Trophoblast cell (in vitro differentiated cells and primary cell): Measurements from ENCODE around the gene KIAA0513.

ENCODE experiments used
- DNase-seq, 2 donors: peaks; one replicate each; pipeline ENCODE4 v3.0.0-alpha.2; 2016
- H2AFZ ChIP-seq: 2 replicates; pipeline ENCODE4 v1.6.1; 2013; ENCODE audit warnings: low read length, moderate library complexity, mild to moderate bottlenecking; ENCODE audit not compliant: insufficient read depth, poor library complexity
- H2AK5ac ChIP-seq: 2 replicates; pipeline ENCODE4 v1.6.1; 2013; ENCODE audit warnings: mild to moderate bottlenecking, low read length
- H2BK120ac ChIP-seq: 2 replicates; pipeline ENCODE4 v1.6.1; 2013; ENCODE audit warnings: low read length, mild to moderate bottlenecking, moderate library complexity; ENCODE audit not compliant: insufficient read depth, poor library complexity
- H2BK12ac ChIP-seq: 2 replicates; pipeline ENCODE4 v1.6.1; 2013; ENCODE audit warnings: mild to moderate bottlenecking, low read length, moderate library complexity
- H2BK5ac ChIP-seq: 2 replicates; pipeline ENCODE4 v1.6.1; 2013; ENCODE audit warnings: low read length, low read depth, moderate library complexity, mild to moderate bottlenecking; ENCODE audit not compliant: poor library complexity
- H3K14ac ChIP-seq: 2 replicates; pipeline ENCODE4 v1.6.1; 2013; ENCODE audit warnings: mild to moderate bottlenecking, low read length
- H3K18ac ChIP-seq: 2 replicates; pipeline ENCODE4 v1.6.1; 2013; ENCODE audit warnings: mild to moderate bottlenecking, low read length
- H3K23ac ChIP-seq: 2 replicates; pipeline ENCODE4 v1.6.1; 2013; ENCODE audit warnings: low read length
- H3K27ac ChIP-seq: 2 replicates; pipeline ENCODE4 v1.5.1; 2013; ENCODE audit warnings: low read depth, mild to moderate bottlenecking, inconsistent platforms, low read length, moderate library complexity
- H3K27me3 ChIP-seq: 2 replicates; pipeline ENCODE4 v1.6.1; 2013; ENCODE audit warnings: inconsistent platforms, mild to moderate bottlenecking, low read length, moderate library complexity; ENCODE audit not compliant: insufficient read depth
- H3K36me3 ChIP-seq, 2 experiments: 1 replicate in 1 of 2; 2 replicates in 1 of 2; pipeline ENCODE4 v1.6.1; 2013; ENCODE audit warnings: low read length in 2 of 2, mild to moderate bottlenecking in 2 of 2, moderate library complexity in 1 of 2; ENCODE audit not compliant: insufficient read depth in 2 of 2, control insufficient read depth in 1 of 2
- H3K4ac ChIP-seq: 2 replicates; pipeline ENCODE4 v1.6.1; 2013; ENCODE audit warnings: low read depth, mild to moderate bottlenecking, low read length, moderate library complexity
- H3K4me1 ChIP-seq, 2 experiments: 1 replicate in 1 of 2; 2 replicates in 1 of 2; pipeline ENCODE4 v1.6.1; 2013; ENCODE audit warnings: low read length in 2 of 2, mild to moderate bottlenecking in 2 of 2, moderate library complexity in 1 of 2; ENCODE audit not compliant: insufficient read depth in 2 of 2, control insufficient read depth in 1 of 2
- H3K4me2 ChIP-seq: 2 replicates; pipeline ENCODE4 v1.6.1; 2013; ENCODE audit warnings: inconsistent platforms, mild to moderate bottlenecking, low read length, moderate library complexity
- H3K4me3 ChIP-seq: 2 replicates; pipeline ENCODE4 v1.5.1; 2013; ENCODE audit warnings: mild to moderate bottlenecking, low read depth, low read length, inconsistent platforms
- H3K79me1 ChIP-seq: one replicate; pipeline ENCODE4 v1.6.1; 2013; ENCODE audit warnings: low read length
- H3K79me2 ChIP-seq: 2 replicates; pipeline ENCODE4 v1.6.1; 2013; ENCODE audit warnings: low read length, mild to moderate bottlenecking; ENCODE audit not compliant: control insufficient read depth, insufficient read depth, poor library complexity
- H3K9ac ChIP-seq: 2 replicates; pipeline ENCODE4 v1.6.1; 2013; ENCODE audit warnings: mild to moderate bottlenecking, low read length
- H3K9me3 ChIP-seq: 2 replicates; pipeline ENCODE4 v1.6.1; 2013; ENCODE audit warnings: low read depth, mild to moderate bottlenecking, control low read depth, inconsistent platforms, low read length; ENCODE audit not compliant: insufficient read depth
- H4K12ac ChIP-seq: 2 replicates; pipeline ENCODE4 v1.6.1; 2013; ENCODE audit warnings: low read depth, mild to moderate bottlenecking, low read length, moderate library complexity
- H4K8ac ChIP-seq: 2 replicates; pipeline ENCODE4 v1.6.1; 2013; ENCODE audit warnings: low read depth, mild to moderate bottlenecking, low read length, moderate library complexity
- H4K91ac ChIP-seq: one replicate; pipeline ENCODE4 v1.6.1; 2013; ENCODE audit warnings: low read depth, mild to moderate bottlenecking, low read length, moderate library complexity
- WGBS: extraction: QIAGEN DNeasy Blood & Tissue Kit; methylation state at CpG from one replicate; pipeline ENCODE4 v1.1.7; 2013; ENCODE audit warnings: missing lambda C conversion rate; ENCODE audit not compliant: insufficient read length, insufficient coverage; ENCODE audit errors: extremely low coverage; 5-methylcytosine and 5-hydroxymethylcytosine counted together

The KIAA0513 gene

DNA sequence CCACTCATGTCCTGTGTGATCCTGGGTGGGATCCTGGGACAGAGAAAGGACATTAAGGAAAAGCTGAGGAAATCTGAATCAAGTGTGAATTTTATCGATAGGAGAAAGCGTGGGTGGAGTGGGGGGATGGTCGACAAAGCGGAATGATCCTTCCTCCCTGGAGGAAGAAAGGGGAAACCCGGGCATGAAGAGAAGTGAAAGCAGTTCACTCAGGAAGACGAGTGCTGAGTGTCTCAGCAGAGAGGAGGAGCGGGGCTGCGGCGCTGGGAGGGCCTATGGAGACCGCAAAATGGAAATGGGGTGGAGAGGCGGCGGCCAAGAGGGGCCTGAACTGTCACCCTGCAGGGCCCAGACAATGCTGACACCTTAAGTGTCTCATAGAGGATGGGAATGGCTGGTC, 25.0 kb upstream of the KIAA0513 start:
- Histone ChIP-seq H3K4me2 (no peak overlapping the region), H3K79me1 (peaks cover 12% of the 10 kb centered on the region), H3K4ac (peak overlapping the region; percentile 49), H4K8ac (no peak overlapping the region), H2AFZ (no peak overlapping the region), H3K4me1 (peaks cover 25 to 37% of the 10 kb centered on the region in 2 experiments), H3K14ac (no peak overlapping the region), H2BK5ac (no peak overlapping the region), H2AK5ac (no peak overlapping the region), H3K79me2 (peaks cover 13% of the 10 kb centered on the region), H4K12ac (no peak overlapping the region), H3K23ac (no peak overlapping the region), H3K4me3 (no peak overlapping the region), H3K9me3 (no peaks in the 10 kb centered on the region), H3K9ac (no peak overlapping the region), H3K36me3 (no peaks in the 10 kb centered on the region), H3K18ac (no peak overlapping the region), H3K27ac (no peak overlapping the region), H2BK12ac (no peak overlapping the region), H2BK120ac (no peak overlapping the region), H4K91ac (peak overlapping the region; percentile 16), H3K27me3 (no peaks in the 10 kb centered on the region)
- no peak for DNase-seq
- WGBS = 100% methylated on average over 4 of the region's 12 CpGs

DNA sequence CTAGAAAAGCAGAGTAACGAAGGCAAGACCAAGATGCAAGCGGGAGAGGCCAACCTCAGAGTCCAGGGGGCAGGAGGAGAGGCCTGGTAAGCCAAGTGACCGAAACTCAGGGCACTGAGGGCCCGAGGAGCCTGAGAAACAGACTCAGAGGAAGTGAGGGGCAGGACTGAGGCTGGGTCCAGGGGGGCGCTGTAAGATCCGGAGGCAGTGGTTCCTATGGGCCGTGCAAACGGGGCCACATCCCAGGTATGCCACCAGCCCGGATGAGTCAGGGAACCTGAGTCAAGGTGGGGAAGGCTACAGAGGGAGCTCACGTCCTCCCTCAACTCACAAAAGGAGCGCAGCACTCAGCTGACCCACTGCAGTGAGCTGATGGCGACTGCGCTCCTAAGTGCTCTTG, 24.5 kb upstream of the KIAA0513 start:
- H3K9me3 ChIP-seq = no peaks in the 10 kb centered on the region
- no peaks in the 10 kb centered on the region for H3K27me3 ChIP-seq
- no peak overlapping the region for H3K27ac ChIP-seq
- no peak overlapping the region for H2BK120ac ChIP-seq
- no peak overlapping the region for H2AFZ ChIP-seq
- DNase-seq = no peak
- H2BK12ac ChIP-seq = peak overlapping the region; percentile 16
- H3K9ac ChIP-seq = no peak overlapping the region
- peaks cover 25 to 37% of the 10 kb centered on the region in 2 experiments for H3K4me1 ChIP-seq
- H3K4ac ChIP-seq = peak overlapping the region; percentile 49
- no peak overlapping the region for H3K4me3 ChIP-seq
- WGBS = no CpG with 5 or more reads among the region's 13 CpGs
- no peak overlapping the region for H2AK5ac ChIP-seq
- H3K23ac ChIP-seq = no peak overlapping the region
- no peak overlapping the region for H3K18ac ChIP-seq
- peaks cover 14% of the 10 kb centered on the region for H3K79me2 ChIP-seq
- H3K36me3 ChIP-seq = no peaks in the 10 kb centered on the region
- no peak overlapping the region for H4K8ac ChIP-seq
- no peak overlapping the region for H3K4me2 ChIP-seq
- peak overlapping the region; percentile 16 for H4K91ac ChIP-seq
- H4K12ac ChIP-seq = no peak overlapping the region
- H3K79me1 ChIP-seq = peaks cover 12% of the 10 kb centered on the region
- no peak overlapping the region for H2BK5ac ChIP-seq
- no peak overlapping the region for H3K14ac ChIP-seq

DNA sequence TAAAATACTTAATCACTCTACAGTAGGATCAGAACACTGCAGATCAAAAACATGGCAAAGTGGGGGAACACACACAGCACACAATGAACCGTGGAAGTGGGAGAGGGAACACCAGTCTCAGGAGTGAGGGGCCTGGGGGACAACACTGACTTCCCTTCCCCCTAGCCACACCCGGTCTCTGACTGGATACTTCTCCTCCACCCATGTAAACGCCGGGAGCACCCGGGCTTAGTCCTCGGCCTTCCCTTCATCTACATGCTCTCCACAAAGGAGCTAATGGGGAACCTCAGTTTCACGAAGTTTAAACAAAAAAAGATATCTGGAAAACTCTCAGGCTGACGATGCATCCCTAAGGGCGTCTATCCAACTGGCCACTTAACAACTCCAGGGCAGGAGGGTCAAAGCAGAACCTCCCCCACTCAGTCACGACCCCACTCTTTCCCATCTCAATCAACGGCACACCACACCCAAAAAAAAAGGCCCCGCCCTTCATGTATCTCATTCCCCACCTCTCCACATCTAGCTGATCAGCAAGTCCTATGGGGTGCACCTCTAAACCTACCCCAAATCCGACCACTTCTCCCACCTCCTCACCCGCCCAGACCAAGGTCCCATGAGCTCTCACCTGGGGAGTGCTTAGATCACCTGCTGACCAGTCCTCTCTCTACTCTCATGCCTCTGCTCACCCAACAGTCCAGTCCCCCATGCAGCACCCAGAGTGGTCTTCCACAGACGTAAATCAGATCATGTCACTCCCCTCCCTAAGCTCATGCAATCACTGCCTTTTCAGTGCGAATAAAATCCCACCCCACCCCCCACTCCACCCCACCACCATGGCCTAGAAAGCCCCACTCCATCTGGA, 23.6 kb upstream of the KIAA0513 start:
- no peaks in the 10 kb centered on the region for H3K36me3 ChIP-seq

DNA sequence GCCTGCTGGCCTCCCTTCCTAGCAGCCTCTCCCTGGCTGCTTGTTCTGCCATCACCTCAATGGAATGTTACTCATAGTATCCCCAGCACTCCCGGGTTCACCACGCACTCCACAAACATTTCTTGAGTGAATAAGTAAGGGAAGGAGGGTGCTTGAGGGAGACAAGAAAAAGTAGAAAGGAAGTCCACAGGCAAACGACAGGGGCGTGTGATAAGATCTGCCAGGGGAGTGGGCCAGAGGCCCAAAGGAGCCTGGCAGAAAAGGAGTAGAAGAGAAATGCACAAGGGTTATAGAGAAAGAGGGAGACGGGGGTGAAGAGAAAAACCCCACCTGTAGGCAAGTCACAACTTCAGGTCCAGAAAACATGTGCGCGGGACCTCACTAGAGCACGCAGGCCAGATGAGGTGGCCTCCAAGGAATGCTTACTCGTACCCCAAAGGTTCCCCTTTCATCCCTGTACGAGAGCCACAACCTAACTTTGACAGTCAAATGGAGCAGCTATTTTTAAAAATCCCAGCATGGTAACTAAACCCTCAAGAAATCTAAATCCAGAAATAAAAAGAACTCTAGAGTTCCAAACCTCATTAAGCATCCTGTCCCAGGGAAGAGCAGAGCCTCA, 22.9 kb upstream of the KIAA0513 start:
- H3K27me3 ChIP-seq = no peaks in the 10 kb centered on the region
- no peak overlapping the region for H3K23ac ChIP-seq
- H3K9me3 ChIP-seq = no peaks in the 10 kb centered on the region
- no peak overlapping the region for H2BK5ac ChIP-seq
- no peak overlapping the region for H2BK120ac ChIP-seq
- H3K4me3 ChIP-seq = no peak overlapping the region
- H3K4me1 ChIP-seq = peaks cover 25 to 37% of the 10 kb centered on the region in 2 experiments
- no peak overlapping the region for H3K9ac ChIP-seq
- H3K14ac ChIP-seq = peak overlapping the region; percentile 49
- H4K91ac ChIP-seq = peak overlapping the region; percentile 81
- no peak overlapping the region for H4K12ac ChIP-seq
- H2AK5ac ChIP-seq = no peak overlapping the region
- peak overlapping the region; percentile 29 for H3K4ac ChIP-seq
- DNase-seq = peak; percentile 62 to 69
- WGBS = no CpG with 5 or more reads among the region's 10 CpGs
- no peaks in the 10 kb centered on the region for H3K36me3 ChIP-seq
- H3K18ac ChIP-seq = peak overlapping the region; percentile 54
- H2AFZ ChIP-seq = no peak overlapping the region
- H3K79me2 ChIP-seq = peaks cover 13% of the 10 kb centered on the region
- H3K79me1 ChIP-seq = peaks cover 10% of the 10 kb centered on the region
- H3K27ac ChIP-seq = peak overlapping the region; percentile 82
- H3K4me2 ChIP-seq = peak overlapping the region; percentile 11
- no peak overlapping the region for H4K8ac ChIP-seq
- no peak overlapping the region for H2BK12ac ChIP-seq

More for the DNA sequence above, 23.6 kb upstream of the KIAA0513 start:
- Histone ChIP-seq H3K4me3 (no peak overlapping the region), H2BK12ac (peak overlapping the region; percentile 76), H3K27me3 (no peaks in the 10 kb centered on the region), H4K12ac (no peak overlapping the region), H3K79me1 (peaks cover 10% of the 10 kb centered on the region), H4K8ac (peak overlapping the region; percentile 46), H3K4me1 (peaks cover 25 to 37% of the 10 kb centered on the region in 2 experiments), H2BK5ac (peak overlapping the region; percentile 48), H3K9me3 (no peaks in the 10 kb centered on the region), H3K4me2 (peak overlapping the region; percentile 11), H2AFZ (peak overlapping the region; percentile 37), H2BK120ac (peak overlapping the region; percentile 78), H3K14ac (peak overlapping the region; percentile 66), H3K18ac (peak overlapping the region; percentile 95), H3K9ac (no peak overlapping the region), H3K27ac (peak overlapping the region; percentile 82), H4K91ac (peak overlapping the region; percentile 82), H2AK5ac (peak overlapping the region; percentile 81), H3K23ac (no peak overlapping the region), H3K4ac (peak overlapping the region; percentile 94), H3K79me2 (peaks cover 13% of the 10 kb centered on the region)
- no CpG with 5 or more reads among the region's 16 CpGs for WGBS
- DNase-seq = no peak
